ENCODE results near the gene PTPRN2. TPM values are rescaled to one million over a fixed set of nuclear protein-coding genes. Genes with fewer than 3 reads are reported as not detected.

The PTPRN2 gene
- total and polyA plus RNA-seq, 2 donors (not counting 3 experiments of a cell fraction or from before 2014, with no cell fraction given) = 0.62 to 0.88 TPM

- no peak overlapping the region for H3K9ac ChIP-seq (replicated peaks; ENCODE audit: extremely low read depth, insufficient read depth, low read length)
- dilution Hi-C loops (cut with MboI; ENCODE audit: extremely low pct_ligation_motif_present, low sequenced_read_pairs) (no loop called here), intact Hi-C loops (cut with micrococcal nuclease) (no loop called here)
- no peak overlapping the region for H3K4me3 ChIP-seq (replicated peaks in 1 of 3; ENCODE audit: insufficient read depth in 1 of 3, low read depth in 1 of 3, low read length in 3 of 3)
- no peak for FAIRE-seq
- H3K27ac ChIP-seq (ENCODE audit: insufficient read depth, low read depth, low read length) = no peak overlapping the region
- ChIA-PET CTCF (no interaction called here), POLR2A (no interaction called here)
- H3K4me1 ChIP-seq (ENCODE audit: control insufficient read depth, extremely low read depth, insufficient read depth, low read length) = no peaks in the 10 kb centered on the region
- peaks cover 3% of the 10 kb centered on the region for H3K9me3 ChIP-seq (replicated peaks; ENCODE audit: control insufficient read depth, insufficient read depth, low read length)
- no peak for TF ChIP-seq JUN (IDR thresholded peaks at IDR 0.05; ENCODE audit: borderline replicate concordance, insufficient read depth, insufficient read length, low read depth)
- TF ChIP-seq MYC (IDR thresholded peaks at IDR 0.05; ENCODE audit: low read depth, low read length) = no peak
- no peak for TF ChIP-seq POLR2A (IDR thresholded peaks at IDR 0.05; ENCODE audit: low read depth, low read length)
- no peak for TF ChIP-seq MAX (IDR thresholded peaks at IDR 0.05; ENCODE audit: insufficient read depth, insufficient read length)
- no peak for TF ChIP-seq GATA2 (IDR thresholded peaks at IDR 0.05; ENCODE audit: insufficient read depth, insufficient read length, low read depth, low read length)
- no peak for TF ChIP-seq CTCF (IDR thresholded peaks at IDR 0.05; ENCODE audit: extremely low read depth in 1 of 2, insufficient read depth in 1 of 2, low read depth in 1 of 2, low read length in 2 of 2)
- TF ChIP-seq POLR2AphosphoS5 (IDR thresholded peaks at IDR 0.05; ENCODE audit: insufficient read depth, low read depth, low read length) = no peak
- no peak for TF ChIP-seq EZH2 (IDR thresholded peaks at IDR 0.05; ENCODE audit: borderline replicate concordance, low read depth, low read length, severe bottlenecking)
- no peak overlapping the region for H3K4me2 ChIP-seq (ENCODE audit: insufficient read depth, low read length)
- H4K20me1 ChIP-seq (replicated peaks; ENCODE audit: control insufficient read depth, extremely low read depth, insufficient read depth, low read length) = no peaks in the 10 kb centered on the region
- H3K27me3 ChIP-seq (ENCODE audit: control insufficient read depth in 2 of 2, insufficient read depth in 2 of 2, low read length in 2 of 2) = no peaks in the 10 kb centered on the region
- no peak overlapping the region for H2AFZ ChIP-seq (ENCODE audit: low read depth, low read length)
- no peaks in the 10 kb centered on the region for H3K9me1 ChIP-seq (replicated peaks; ENCODE audit: control insufficient read depth, extremely low read depth, insufficient read depth, low read length)
- BruUV-seq (replicated peaks) = no TSS peak
- no peaks in the 10 kb centered on the region for H3K79me2 ChIP-seq (ENCODE audit: control insufficient read depth, insufficient read depth, low read length)
- H3K36me3 ChIP-seq (ENCODE audit: control insufficient read depth in 2 of 2, extremely low read depth in 1 of 2, insufficient read depth in 2 of 2, low read length in 2 of 2) = no peaks in the 10 kb centered on the region
- no peak for DNase-seq (ENCODE audit: low read depth, low spot score)
Observed at GRCh38 chr7:158358926-158359645, 228.5 kb downstream of the PTPRN2 start.

Data from endothelial cell of umbilical vein (primary cell).